Psoas muscle (tissue), 8 donors: ENCODE data around the gene GAA. TPM values are rescaled to one million over a fixed set of nuclear protein-coding genes. Genes with fewer than 3 reads are reported as not detected.

ENCODE experiments used
- ATAC-seq, 4 donors: fragments of 200-7000 bp; cut with Tn5 transposase; one replicate each; pipeline ENCODE4 v1.9.1; 2020; ENCODE audit warnings: moderate library complexity in 3 of 4, mild to moderate bottlenecking in 2 of 4
- DNase-seq, 2 donors: peaks; one replicate each; pipeline ENCODE4 v3.0.0-alpha.2; 2020
- H3K27ac ChIP-seq: fragments of 200-600 bp; one replicate; pipeline ENCODE4 v1.8.0; 2022
- H3K27me3 ChIP-seq, 3 donors: fragments of 200-600 bp in 1 of 3; one replicate each; pipeline versions ENCODE4 v1.6.1 to v1.8.0; 2013 to 2022; ENCODE audit warnings: low read length in 2 of 3, mild to moderate bottlenecking in 2 of 3, moderate library complexity in 1 of 3; ENCODE audit not compliant: insufficient read depth in 3 of 3
- H3K36me3 ChIP-seq, 2 donors: fragments of 200-600 bp in 1 of 2; one replicate each; pipeline versions ENCODE4 v1.6.1 to v1.8.0; 2013 to 2022; ENCODE audit warnings: low read depth in 1 of 2, mild to moderate bottlenecking in 1 of 2, moderate library complexity in 1 of 2; ENCODE audit not compliant: insufficient read depth in 1 of 2
- H3K4me1 ChIP-seq: fragments of 200-600 bp; one replicate; pipeline ENCODE4 v1.8.0; 2022
- H3K4me3 ChIP-seq: fragments of 200-600 bp; one replicate; pipeline ENCODE4 v1.8.0; 2022; ENCODE audit warnings: mild to moderate bottlenecking
- H3K9me3 ChIP-seq: fragments of 200-600 bp; one replicate; pipeline ENCODE4 v1.8.0; 2022
- CTCF ChIP-seq: fragments of 200-600 bp; IDR thresholded peaks from one replicate; pipeline ENCODE4 v1.8.0; 2022; ENCODE audit warnings: antibody characterized with exemption
- WGBS, 3 donors: extraction: QIAGEN DNeasy Blood & Tissue Kit; methylation state at CpG; one replicate each; pipeline versions ENCODE4 v1.1.6 to v1.1.7; 2013; 5-methylcytosine and 5-hydroxymethylcytosine counted together
- intact Hi-C, 2 donors: fragments of 100-400 bp; cut with DNase I; formaldehyde crosslinking; loops; one replicate each; pipeline versions ENCODE4 v1.11.0 to v1.14.2; 2022
- polyA plus RNA-seq, 3 donors: library from polyadenylated mRNA; stranded (reverse); fragments of 200-250 nt; gene quantifications; one replicate each; pipeline ENCODE4 v1.2.3, GENCODE V29; 2013
- total RNA-seq, 4 donors: library from RNA; stranded (reverse); fragmentation: NEBNext Ultra II Directional in 2 of 4; extraction: Animal tissue kit (Norgen Biotek cat#: 25700) in 2 of 4; gene quantifications; one replicate each; pipeline versions ENCODE4 v1.2.1 to v1.2.4, GENCODE V29; 2021 to 2023
- donor health status: healthy with polysubstance abuse.
- donor health status: DM: no; HTN: no; CAD: no; lungs with moderate emphysema.
- donor health status: Bipolar disorder and iron deficiency.
- donor health status: healthy.
- donor health status: DM: yes; HTN: yes; CAD: no.
- donor health status: DM: no; HTN: no; CAD: no.
- donor health status: DM: no; HTN: no; CAD: no.
- donor health status: DM: yes; HTN: yes; CAD: no.

Gene GAA
- total and polyA plus RNA-seq, 7 donors, result 19.6 to 42.4 (median 27.3) TPM

DNA sequence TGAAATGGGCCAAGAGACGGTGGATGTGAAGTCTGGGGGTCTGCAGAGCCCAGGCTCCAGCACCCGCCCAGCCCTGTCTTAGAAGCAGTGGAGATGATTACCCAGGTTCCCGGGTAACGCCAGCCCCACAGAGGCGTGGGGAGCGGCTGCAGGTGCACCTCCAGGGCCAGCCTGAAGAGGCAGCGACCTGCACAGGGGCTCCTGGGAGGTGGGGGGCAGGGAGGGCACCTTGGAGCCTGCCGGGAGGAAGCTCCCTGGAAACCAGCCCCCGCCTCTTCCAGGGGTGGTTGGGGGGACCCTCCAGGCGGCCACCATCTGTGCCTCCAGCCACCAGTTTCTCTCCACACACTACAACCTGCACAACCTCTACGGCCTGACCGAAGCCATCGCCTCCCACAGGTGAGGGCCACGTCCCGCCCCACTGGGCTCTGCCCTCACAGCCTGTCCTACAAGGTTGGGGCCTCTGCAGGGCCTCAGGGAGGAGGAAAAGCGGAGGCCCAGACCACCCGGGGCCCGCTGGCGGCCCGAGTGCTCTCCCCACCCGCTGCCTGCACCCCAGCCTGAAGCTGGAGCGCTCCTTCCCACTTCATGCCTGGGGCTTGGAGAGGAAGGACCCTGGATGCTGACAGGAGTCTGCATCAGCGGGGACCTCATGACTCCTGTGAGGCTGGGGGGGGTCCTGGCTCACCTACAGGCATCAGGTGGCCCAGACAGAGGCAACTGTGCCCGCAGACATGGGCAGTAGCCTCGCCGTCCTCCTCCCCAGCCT is 10.5 kb downstream of the GAA start:
- peak in 1 of 2 donors; percentile 40 for DNase-seq
- Histone ChIP-seq H3K27me3 (no peaks in the 10 kb centered on the region), H3K4me3 (no peak overlapping the region), H3K9me3 (no peaks in the 10 kb centered on the region), H3K36me3 (peaks cover 0 to 75% of the 10 kb centered on the region in 2 donors), H3K27ac (no peak overlapping the region), H3K4me1 (no peaks in the 10 kb centered on the region)
- intact Hi-C loops, result no loop called here
- ATAC-seq, result no peak
- TF ChIP-seq CTCF, result no peak
- 91 to 94% (median 92%) methylated on average over 26 of the region's 26 CpGs for WGBS, 3 donors

DNA sequence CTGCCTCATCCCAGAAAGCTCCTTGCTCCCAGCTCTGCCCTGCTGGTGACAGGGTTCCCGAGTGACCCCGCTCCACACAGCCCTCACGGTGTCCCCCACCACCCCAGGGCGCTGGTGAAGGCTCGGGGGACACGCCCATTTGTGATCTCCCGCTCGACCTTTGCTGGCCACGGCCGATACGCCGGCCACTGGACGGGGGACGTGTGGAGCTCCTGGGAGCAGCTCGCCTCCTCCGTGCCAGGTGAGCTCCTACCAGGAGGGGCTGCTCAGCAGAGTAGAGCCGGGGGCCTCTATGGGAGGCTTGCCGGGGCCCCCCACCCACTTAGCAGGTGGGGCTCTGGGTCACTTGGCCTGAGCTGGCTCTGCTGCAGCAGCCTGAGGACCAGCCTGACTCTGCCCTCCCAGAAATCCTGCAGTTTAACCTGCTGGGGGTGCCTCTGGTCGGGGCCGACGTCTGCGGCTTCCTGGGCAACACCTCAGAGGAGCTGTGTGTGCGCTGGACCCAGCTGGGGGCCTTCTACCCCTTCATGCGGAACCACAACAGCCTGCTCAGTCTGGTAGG is 11.2 kb downstream of the GAA start:
- TF ChIP-seq CTCF, result no peak
- DNase-seq (no peak), ATAC-seq (no peak)
- intact Hi-C loops, result no loop called here
- Histone ChIP-seq H3K27ac (no peak overlapping the region), H3K4me3 (no peak overlapping the region), H3K4me1 (no peaks in the 10 kb centered on the region), H3K9me3 (no peaks in the 10 kb centered on the region), H3K27me3 (no peaks in the 10 kb centered on the region), H3K36me3 (peaks cover 0 to 77% of the 10 kb centered on the region in 2 donors)
- WGBS, 3 donors, result 92% methylated on average over 22 to 24 of the region's 24 CpGs

DNA sequence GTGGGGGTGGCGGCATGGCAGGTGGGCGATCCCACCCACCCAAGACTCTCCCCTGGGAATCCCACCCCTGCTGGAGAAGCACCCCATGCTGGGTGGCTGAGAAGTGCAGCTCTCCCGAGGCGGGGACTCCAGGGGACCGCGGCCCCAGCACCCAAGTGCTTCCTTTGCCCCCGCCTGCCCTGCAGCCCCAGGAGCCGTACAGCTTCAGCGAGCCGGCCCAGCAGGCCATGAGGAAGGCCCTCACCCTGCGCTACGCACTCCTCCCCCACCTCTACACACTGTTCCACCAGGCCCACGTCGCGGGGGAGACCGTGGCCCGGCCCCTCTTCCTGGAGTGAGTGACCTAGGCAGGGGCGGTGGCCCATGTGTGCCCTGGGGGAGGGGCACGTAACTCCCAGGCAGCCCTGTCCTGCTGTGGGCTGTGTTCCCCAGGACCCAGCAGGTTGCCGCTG is 11.7 kb downstream of the GAA start:
- H3K36me3 ChIP-seq, result peaks cover under 1 to 72% of the 10 kb centered on the region in 2 donors
- ATAC-seq, result peak in 1 of 4 donors; percentile 19
- no peak for TF ChIP-seq CTCF

GRCh38 chr17:80114758-80115157 is 13.4 kb downstream of the GAA start:
- intact Hi-C loops, result no loop called here
- H3K4me3 ChIP-seq, result no peak overlapping the region
- TF ChIP-seq CTCF, result no peak
- peaks cover 3 to 72% of the 10 kb centered on the region in 2 donors for H3K36me3 ChIP-seq
- H3K27ac ChIP-seq, result no peak overlapping the region
- no peaks in the 10 kb centered on the region for H3K4me1 ChIP-seq
- DNase-seq, result no peak
- H3K27me3 ChIP-seq, result no peaks in the 10 kb centered on the region
- no peaks in the 10 kb centered on the region for H3K9me3 ChIP-seq
- 90 to 93% (median 93%) methylated on average over 7 of the region's 7 CpGs for WGBS, 3 donors
- no peak for ATAC-seq

More for the DNA sequence above, 11.7 kb downstream of the GAA start:
- no peaks in the 10 kb centered on the region for H3K9me3 ChIP-seq
- H3K4me3 ChIP-seq, result no peak overlapping the region
- peak in 1 of 2 donors; percentile 51 for DNase-seq
- no peaks in the 10 kb centered on the region for H3K27me3 ChIP-seq
- intact Hi-C loops, result no loop called here
- WGBS, 3 donors, result 84 to 88% (median 88%) methylated on average over 17 to 20 of the region's 20 CpGs
- H3K27ac ChIP-seq, result no peak overlapping the region
- H3K4me1 ChIP-seq, result no peaks in the 10 kb centered on the region
